ENCODE results near the gene MAGT1. TPM values are rescaled to one million over a fixed set of nuclear protein-coding genes. Genes with fewer than 3 reads are reported as not detected.
A peak's percentile ranks its signal among the peaks of the same experiment; 100 is the strongest.
"Not testable (repeated sequence)": the region's sequence is repeated elsewhere in the genome, so short reads cannot be mapped to it uniquely, and the experiment has no call there.

The MAGT1 gene
- 117 and 136 TPM in 2 replicates for total RNA-seq (2014; rRNA removed; shearing (Covaris generic))
- 32.8 and 37.3 TPM in 2 replicates for polyA plus RNA-seq (2015; cell fraction: cytosol; rRNA removed)
- polyA plus RNA-seq (2015; cell fraction: nucleus; rRNA removed) = 9.8 and 11.2 TPM in 2 replicates

DNA sequence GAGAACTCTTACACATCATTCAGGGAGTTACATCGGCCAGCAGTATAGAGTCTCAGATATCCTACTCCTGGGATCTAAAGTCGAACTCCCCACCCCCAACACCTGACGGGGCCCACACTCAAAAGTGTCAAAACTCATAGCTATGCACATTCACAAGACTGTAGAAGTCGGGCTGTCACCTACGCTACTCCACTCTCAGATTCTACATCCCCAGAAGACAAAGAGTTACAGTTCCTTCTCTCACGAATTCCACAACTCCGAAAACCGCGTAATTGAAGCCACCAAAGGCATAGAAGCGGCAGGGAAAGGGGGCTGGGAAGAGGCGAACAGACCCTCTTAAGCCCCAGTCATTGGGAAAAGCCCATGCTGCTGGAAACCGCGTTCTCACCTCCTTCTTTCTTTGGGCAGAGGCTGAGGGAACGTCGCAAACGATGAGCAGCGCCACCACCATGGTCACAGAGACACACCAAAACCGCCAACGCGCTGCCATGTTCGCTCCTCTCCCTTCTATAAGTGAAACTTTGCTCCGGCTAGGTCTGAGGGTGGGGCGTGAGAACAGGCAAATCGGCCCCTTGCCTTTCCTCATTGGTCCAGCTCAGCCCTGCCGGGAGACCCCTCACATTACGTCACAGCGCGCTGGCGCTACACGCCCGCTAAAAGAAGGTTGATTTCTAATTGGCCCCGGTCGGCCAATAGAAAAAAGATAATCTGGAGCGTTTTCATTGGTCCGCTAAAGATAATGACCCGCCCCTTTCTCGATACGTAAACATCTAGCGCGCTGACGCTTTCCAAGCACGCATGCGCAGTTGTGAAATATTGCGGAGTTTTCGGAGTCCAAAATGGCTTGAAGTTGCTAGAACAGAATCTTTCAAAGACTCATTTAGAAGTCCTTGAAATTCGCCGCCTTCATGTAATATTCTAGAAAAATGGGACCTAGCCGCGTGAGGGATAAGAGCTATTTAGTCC, at the start of gene MAGT1:
MAGT1 (minus strand) TSS at position 515 of the 966 bp plus-strand sequence; CDS start at position 490, 25 bp downstream.
- in situ Hi-C loops (cut with HindIII; ENCODE audit: low pct_unique_long_range_greater_than_20kb, low sequenced_read_pairs) = no loop called here

DNA sequence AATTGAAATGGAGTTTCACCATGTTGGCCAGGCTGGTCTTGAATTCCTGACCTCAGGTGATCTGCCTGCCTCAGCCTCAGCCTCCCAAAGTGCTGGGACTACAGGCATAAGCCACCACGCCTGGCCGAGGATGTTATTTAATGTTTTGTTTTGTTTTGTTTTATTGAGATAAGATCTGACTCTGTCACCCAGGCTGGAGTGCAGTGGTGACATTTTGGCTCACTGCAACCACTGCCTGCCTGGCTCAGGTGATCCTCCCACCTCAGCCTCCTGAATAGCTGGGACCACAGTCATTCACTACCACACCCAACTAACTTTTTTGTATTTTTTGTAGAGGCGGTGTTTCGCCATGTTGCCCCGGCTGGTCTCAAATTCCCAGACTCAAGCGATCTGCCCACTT, 49.8 kb upstream of the MAGT1 start:
- DNase-seq (ENCODE audit: low read depth, low spot score); in situ Hi-C loops (cut with HindIII; ENCODE audit: low pct_unique_long_range_greater_than_20kb, low sequenced_read_pairs): not testable (repeated sequence)

More for the DNA sequence above, at the start of gene MAGT1:
- DNase-seq (ENCODE audit: low read depth, low spot score) = peak; percentile 97

DNA sequence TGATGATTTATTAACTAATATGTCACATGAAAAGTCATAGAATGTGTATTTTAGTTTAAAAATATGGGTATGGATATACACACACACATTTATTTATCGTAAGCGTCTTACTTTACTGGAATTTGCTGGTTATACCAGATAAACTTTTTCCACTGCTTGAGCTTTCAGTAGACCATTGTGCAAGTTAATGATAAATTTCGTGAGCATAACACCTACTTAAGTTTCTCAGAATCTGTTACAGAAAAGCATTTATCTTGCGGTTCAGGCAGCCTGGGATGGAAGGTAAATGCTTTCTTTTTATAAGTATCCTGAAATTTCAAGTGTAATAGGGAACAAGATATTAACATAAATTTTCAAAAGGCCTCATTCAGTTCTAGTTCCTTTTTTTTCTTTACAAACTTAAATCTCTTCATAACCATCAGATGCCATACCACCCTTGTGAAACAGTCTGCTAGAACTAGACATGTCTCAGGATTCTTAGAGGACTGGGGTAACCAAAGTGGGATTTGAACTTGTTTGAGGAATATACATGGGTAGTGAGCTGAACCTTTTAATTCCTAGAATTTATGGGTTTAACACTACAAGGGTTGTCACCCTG, 42.9 kb upstream of the MAGT1 start:
- DNase-seq (ENCODE audit: low read depth, low spot score) = no peak
- in situ Hi-C loops (cut with HindIII; ENCODE audit: low pct_unique_long_range_greater_than_20kb, low sequenced_read_pairs) = no loop called here

DNA sequence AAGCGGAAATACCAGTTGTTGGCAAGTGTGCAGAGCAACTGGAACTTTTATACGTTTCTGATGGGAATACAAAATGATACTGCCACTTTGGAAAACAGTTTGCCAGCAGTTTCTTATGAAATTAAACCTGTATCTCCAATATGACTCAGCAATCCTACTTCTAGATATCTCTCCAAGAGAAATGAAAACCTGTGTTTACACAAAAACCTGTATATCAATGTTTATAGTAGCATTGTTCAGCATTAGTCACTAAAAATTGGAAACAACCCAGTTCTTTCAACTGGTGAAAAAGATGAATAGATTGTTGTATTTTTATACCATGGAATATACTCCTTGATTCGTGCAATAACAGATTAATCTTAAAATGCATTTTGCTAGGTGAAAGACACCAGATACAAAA, 42.1 kb upstream of the MAGT1 start:
- DNase-seq (ENCODE audit: low read depth, low spot score) = no peak
- in situ Hi-C loops (cut with HindIII; ENCODE audit: low pct_unique_long_range_greater_than_20kb, low sequenced_read_pairs) = no loop called here

DNA sequence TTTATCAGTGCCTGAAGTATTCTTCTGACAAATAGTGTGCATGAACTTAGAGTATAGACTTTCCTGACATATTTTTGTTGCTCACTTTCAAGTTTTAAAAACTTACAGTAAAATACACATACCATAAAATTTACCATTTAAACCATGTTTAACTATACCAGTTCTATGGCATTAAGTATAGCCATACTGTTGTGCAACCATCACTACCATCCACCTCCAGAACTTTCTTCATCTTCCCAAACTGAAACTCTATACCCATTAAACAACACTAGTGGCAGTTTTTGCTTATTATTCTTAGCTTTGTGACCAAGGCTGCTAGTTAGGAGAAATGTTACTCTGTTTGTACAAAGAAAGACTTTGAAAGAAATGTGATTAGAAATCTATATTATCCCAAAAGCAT, 41.1 kb upstream of the MAGT1 start:
- in situ Hi-C loops (cut with HindIII; ENCODE audit: low pct_unique_long_range_greater_than_20kb, low sequenced_read_pairs) = no loop called here
- DNase-seq (ENCODE audit: low read depth, low spot score) = no peak

GRCh38 chrX:77935886-77936285, 40.7 kb upstream of the MAGT1 start:
- in situ Hi-C loops (cut with HindIII; ENCODE audit: low pct_unique_long_range_greater_than_20kb, low sequenced_read_pairs) = no loop called here
- DNase-seq (ENCODE audit: low read depth, low spot score) = no peak

DNA sequence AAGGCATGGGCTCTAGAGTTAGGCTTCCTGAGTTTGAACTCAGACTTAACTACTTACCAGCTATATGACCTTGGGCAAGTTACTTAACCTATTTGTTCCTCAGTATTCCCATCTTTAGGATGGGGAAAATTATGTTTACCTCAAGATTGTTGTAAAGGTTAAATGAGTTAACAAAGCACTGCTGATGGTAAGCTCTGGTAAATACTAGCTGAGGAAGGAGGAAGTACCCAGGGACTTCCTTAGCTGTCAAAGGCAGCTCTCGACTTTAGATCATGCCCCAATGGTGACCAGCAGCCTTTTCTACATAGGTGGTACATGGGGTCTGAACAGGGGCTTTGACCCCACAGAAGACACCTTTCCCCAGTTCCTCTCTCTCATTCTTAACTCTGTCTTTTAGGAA, 35.3 kb upstream of the MAGT1 start:
- in situ Hi-C loops (cut with HindIII; ENCODE audit: low pct_unique_long_range_greater_than_20kb, low sequenced_read_pairs) = no loop called here
- no peak for DNase-seq (ENCODE audit: low read depth, low spot score)

GRCh38 chrX:77925764-77926163, 30.5 kb upstream of the MAGT1 start:
- no peak for DNase-seq (ENCODE audit: low read depth, low spot score)
- in situ Hi-C loops (cut with HindIII; ENCODE audit: low pct_unique_long_range_greater_than_20kb, low sequenced_read_pairs) = no loop called here

- no peak for DNase-seq (ENCODE audit: low read depth, low spot score)
- in situ Hi-C loops (cut with HindIII; ENCODE audit: low pct_unique_long_range_greater_than_20kb, low sequenced_read_pairs) = no loop called here
These were observed 29.2 kb upstream of the MAGT1 start for GRCh38 chrX:77924320-77924859.

GRCh38 chrX:77922787-77923186, 27.6 kb upstream of the MAGT1 start:
- in situ Hi-C loops (cut with HindIII; ENCODE audit: low pct_unique_long_range_greater_than_20kb, low sequenced_read_pairs) = no loop called here
- no peak for DNase-seq (ENCODE audit: low read depth, low spot score)

DNA sequence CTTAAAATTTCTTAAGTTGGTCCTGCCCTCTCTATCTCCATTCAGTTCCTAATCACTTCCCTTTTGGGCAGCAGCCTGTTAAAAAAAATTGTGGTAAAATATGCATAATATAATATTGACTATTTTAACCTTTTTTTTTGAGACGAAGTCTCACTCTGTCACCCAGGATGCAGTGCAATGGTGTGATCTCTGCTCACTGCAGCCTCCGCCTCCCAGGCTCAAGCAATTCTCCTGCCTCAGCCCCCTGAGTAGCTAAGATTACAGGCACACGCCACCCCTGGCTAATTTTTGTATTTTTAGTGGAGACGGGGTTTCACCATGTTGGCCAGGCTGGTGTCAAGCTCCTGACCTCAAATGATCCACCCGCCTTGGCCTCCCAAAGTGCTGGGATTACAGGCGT, 24.1 kb upstream of the MAGT1 start:
- DNase-seq (ENCODE audit: low read depth, low spot score); in situ Hi-C loops (cut with HindIII; ENCODE audit: low pct_unique_long_range_greater_than_20kb, low sequenced_read_pairs): not testable (repeated sequence)

- in situ Hi-C loops (cut with HindIII; ENCODE audit: low pct_unique_long_range_greater_than_20kb, low sequenced_read_pairs) = no loop called here
- no peak for DNase-seq (ENCODE audit: low read depth, low spot score)
These were observed 23.3 kb upstream of the MAGT1 start for GRCh38 chrX:77918568-77918967.

DNA sequence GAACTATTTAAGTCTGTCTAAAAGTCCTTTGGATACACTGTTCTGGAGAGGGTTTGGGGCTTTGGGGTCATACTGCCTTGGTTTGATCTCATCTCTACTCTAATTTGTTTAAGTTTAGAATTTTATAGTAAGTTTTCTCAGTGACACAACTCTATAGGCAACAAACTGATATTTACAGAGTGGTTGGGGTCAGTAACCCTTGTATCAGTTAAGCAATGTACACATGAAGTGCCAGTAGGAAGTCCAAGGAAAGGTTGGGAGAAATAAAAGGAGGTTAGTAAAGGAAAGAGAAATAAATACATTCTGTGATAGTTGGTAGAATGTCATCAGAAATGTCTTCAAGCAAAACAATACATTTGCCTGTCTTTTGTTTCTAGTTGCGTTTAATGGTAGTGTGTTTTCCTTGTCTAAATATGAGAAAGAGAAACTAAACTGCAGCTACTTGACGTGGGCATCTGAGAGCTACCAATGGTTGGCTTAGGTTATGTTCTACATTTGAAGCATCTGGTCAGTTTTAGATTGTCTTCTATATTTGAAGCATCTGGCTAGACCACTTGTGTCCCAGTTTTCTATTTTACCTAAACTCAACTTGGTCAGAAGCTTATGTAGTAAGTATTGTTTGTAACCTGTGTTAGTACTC, 22.2 kb upstream of the MAGT1 start:
- in situ Hi-C loops (cut with HindIII; ENCODE audit: low pct_unique_long_range_greater_than_20kb, low sequenced_read_pairs) = no loop called here
- DNase-seq (ENCODE audit: low read depth, low spot score) = no peak

GRCh38 chrX:77910108-77910840, 15.0 kb upstream of the MAGT1 start, which contains the start of gene ATP7A:
TSS of gene ATP7A (plus strand) at chrX:77910693. CDS start at chrX:77971642, 60,949 bp downstream.
- in situ Hi-C loops (cut with HindIII; ENCODE audit: low pct_unique_long_range_greater_than_20kb, low sequenced_read_pairs) = no loop called here
- DNase-seq (ENCODE audit: low read depth, low spot score) = peak; percentile 93

- no peak for DNase-seq (ENCODE audit: low read depth, low spot score)
- in situ Hi-C loops (cut with HindIII; ENCODE audit: low pct_unique_long_range_greater_than_20kb, low sequenced_read_pairs) = no loop called here
These were observed 6.3 kb upstream of the MAGT1 start for GRCh38 chrX:77901506-77901905.

- no peak for DNase-seq (ENCODE audit: low read depth, low spot score)
- in situ Hi-C loops (cut with HindIII; ENCODE audit: low pct_unique_long_range_greater_than_20kb, low sequenced_read_pairs) = no loop called here
These were observed 5.5 kb upstream of the MAGT1 start for GRCh38 chrX:77900688-77901087.

DNA sequence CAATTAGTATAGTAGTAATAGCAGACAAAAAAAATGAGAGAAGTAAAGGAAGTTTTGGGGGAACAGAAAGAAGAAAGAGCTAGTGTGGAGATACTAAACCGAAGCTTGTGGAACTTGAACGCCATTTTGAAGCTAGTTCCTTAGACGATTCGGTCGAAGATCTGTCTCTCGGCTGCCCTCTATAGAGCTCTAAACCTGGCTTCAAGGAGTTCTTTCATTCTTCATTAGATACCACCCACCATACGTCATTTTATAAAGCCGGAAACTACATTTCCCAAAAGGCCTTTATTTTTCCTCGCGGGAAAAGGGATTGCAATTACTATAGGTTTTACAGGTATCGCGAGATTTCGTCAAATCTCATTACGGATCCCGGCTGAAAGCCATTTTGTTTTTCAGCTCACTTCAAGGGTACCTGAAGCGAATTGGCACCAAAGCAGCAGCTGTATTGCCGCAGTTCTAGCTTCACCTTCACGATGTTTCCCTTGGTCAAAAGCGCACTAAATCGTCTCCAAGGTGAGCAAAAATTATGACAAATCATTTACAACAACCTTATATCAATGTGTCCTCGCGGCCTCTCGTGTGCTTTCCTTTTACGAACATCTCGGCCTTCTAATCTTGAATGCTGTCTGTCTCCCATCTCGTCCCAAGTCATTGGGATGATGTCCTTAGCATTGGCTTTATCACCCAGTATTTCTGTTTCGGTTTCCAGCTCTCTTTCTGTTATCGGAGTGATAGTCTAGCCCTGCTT, 4.0 kb upstream of the MAGT1 start, which contains the start of gene COX7B:
COX7B (plus strand) TSS at position 388 of the 748 bp plus-strand sequence; CDS start at position 474, 86 bp downstream.
- in situ Hi-C loops (cut with HindIII; ENCODE audit: low pct_unique_long_range_greater_than_20kb, low sequenced_read_pairs) = no loop called here
- DNase-seq (ENCODE audit: low read depth, low spot score) = peak; percentile 97

Measured in SK-MEL-5 (cell line).